HG03521 (cell line): Measurements from ENCODE around the gene TUBGCP6.

Source experiments
- ATAC-seq: cut with Tn5 transposase; IDR thresholded peaks from one replicate; pipeline ENCODE4 v1.9.1; 2021; ENCODE audit warnings: mild to moderate bottlenecking, moderate library complexity; ENCODE audit not compliant: unreplicated experiment

Gene TUBGCP6

DNA sequence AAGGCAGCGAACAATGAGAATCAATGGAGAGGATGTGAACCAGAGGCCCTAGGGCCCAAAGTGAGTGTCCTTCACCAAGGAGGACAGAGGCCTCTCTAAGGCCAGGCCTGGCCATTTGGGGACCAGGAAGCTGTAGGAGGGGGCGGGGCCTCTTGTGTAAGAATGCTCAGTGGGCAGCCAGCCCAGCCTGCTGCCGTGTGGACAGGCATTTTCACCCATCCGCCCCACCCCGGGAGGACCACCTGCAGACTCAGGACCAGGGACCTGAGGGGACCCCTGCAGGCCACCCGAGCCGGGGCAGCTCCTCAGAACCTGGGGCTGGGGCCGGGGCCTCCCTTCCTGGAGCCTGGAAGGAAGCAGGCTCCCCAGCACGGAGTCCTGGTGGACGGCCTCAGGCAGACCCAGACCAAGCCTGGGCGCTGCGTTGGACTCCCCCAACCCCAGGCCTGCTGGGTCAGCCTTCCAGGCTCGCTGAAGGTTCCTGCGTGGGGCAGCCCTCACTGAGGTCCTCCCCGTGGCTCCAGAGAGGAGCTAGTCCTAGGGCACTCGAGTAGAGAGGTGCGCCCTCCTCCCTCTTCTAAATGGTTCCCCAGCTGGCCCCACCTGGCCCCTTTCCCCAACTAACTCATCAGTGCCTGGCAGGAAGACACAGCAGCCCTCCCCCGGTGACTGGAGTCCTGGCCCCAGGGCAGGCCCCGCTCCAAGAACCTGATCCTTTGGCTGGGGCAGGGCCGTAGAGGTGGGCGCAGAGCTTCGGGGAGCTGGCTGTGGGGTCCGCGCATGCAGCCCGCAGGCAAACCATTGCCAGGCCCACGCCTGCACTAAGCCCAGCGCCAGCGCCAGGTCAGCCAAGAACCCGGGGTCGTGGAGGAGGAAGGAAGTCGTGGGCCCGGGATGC lies 60.6 kb downstream of the TUBGCP6 start:
- no peak for ATAC-seq

DNA sequence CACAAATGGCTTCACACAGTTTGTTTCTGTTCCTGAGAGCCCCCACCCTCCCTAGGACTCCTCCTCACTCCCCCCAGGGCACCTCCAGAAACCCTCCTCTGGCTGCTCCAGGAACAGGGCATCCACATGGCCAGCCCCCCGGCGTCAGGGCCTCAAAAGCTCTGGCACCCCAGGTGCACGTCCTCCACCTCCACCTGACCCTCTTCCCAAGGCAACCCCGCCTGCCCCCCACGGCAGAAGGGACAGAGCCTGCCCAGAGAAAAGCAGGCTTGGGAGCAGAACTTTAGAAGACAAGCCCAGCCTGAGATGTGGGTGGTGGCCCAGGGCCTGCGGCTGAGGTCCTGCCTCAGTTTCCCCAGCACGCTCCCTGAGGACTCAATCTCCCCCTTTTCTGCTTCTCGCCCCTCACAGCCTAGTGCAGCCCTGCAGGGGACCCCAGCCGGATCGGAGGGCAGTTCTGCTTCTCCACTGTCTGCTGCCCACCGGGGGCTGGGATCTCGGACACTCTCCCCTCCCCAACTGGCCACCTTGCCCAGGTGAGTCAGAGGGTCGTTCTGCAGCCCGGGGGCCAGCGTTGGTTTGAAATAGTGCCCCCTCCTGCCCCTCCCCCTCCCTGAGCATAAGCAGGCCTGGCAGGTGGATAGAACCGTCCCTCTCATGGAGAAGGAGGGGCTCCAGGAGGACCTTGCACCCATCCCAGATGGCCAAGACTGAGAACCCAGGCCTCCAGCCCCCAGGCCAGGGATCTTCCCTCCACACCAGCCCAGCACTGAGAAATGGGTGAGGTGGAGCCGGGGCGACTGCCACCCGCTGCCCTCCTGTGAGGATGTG lies 61.5 kb downstream of the TUBGCP6 start:
- no peak for ATAC-seq

DNA sequence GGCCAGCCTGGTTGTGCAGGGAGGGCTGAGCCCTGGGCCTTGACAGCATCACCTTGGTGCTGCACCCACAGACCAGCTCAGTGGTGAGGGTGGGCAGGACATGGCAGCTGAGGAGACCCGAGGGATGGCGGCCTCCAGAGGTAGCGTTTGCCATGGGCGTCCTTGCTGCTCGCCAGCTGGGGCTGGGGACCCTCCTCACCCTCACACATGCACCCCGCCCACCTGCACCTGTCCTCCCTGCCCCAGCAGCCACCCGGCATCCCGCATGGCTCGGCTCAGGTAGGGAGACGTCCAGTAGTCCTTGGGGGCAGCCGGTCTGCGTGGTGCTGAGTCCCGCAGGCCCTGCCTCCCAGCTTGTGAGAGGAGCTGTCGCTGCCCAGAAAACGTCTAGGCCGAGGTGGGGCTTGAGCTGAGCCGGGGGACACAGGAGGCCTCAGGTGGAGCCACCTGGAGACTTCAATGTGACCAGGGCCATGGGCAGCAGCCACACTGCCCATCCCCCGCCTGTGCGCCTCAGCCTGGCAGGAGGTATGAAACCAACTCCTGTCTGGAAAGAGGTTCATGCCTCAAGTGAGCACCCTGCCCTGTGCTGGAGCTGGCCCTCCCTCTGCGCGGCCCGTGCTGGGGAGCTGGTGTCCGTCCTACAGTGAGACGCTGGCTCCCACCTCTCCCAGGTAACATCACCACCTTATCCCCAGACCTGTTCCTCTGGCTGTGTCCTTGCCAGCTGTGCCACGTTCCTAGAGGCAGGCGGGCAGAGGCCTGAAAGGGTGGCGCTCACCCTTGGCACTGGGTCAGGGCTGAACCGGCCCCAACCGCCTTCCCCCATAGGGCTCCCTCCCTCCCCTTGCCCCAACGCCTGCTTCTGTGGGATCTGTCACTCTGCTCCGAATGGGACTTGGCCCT lies 62.4 kb downstream of the TUBGCP6 start:
- ATAC-seq: no peak

DNA sequence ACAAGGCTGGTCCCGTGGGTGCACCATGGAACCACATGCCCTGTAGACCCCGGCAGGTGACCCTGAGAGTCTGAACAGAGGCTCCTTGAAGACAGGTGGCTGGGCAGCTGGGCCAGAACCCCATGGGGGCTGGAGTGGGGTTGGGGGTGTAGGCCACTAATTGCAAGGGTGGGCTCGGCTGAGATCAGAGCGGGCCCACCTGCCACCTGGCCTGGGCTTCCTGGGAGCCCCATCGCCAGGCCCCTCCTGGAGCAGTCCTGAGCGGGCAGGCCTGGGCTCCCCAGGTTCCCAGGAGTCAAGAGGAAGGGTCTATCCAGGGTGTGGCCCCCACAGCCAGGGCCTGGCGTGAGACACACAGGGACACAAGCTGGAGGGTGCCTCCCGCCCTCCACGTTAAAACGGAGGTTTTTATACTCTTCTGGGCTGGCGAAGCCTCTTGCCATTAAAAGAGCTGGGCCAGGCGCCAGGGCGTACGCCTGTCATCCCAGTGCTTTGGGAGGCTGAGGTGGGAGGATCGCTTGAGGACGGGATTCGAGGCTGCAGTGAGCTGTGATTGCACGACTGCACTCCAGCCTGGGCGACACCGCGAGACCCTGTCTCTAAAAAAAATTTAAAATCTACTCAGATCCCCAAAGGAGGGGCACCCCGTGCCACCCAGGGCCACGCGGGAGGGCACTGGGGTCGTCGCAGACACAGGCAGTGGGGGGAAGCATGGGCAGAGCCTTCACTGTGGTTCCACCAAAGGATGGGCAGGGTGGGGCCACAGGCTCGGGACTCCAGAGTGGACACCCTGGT lies 63.9 kb downstream of the TUBGCP6 start:
- ATAC-seq: no peak

DNA sequence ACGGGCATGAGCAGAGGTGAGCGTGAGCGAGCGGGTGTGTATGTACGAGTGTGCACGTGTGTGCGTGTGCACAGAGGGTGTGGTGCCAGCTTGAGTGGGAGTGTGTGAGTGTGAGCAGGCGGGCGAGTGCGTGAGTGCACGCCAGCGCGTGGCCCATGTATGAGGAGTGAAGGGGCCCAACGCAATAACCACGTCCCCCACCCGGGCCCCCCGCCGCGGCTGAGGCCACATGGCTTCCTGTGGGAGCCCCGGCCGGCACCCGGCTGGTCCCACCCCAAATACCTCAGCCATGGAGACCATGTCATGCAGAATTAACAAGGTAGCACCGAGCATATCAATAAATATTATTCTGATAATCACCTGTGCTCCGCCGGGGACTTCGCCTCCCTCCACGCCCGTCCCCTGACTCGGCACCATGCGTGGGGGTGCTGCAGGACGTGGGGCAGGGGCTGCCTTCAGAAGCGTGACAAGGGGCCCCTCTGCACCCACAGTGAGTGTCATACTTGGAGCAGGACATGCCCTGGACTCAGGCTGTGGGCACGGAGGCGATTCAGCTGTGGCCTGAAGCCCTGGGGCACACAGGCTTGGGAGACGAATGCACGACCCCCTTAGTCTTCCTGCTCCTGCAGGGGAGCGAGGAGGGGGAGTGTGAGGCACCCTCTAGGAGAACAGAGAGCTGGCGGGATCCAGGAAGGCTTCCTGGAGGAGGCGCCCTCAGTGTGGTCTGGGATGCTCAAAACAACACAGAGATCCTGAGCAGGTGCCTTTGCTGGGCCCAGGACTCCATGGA lies 64.7 kb downstream of the TUBGCP6 start:
- no peak for ATAC-seq

DNA sequence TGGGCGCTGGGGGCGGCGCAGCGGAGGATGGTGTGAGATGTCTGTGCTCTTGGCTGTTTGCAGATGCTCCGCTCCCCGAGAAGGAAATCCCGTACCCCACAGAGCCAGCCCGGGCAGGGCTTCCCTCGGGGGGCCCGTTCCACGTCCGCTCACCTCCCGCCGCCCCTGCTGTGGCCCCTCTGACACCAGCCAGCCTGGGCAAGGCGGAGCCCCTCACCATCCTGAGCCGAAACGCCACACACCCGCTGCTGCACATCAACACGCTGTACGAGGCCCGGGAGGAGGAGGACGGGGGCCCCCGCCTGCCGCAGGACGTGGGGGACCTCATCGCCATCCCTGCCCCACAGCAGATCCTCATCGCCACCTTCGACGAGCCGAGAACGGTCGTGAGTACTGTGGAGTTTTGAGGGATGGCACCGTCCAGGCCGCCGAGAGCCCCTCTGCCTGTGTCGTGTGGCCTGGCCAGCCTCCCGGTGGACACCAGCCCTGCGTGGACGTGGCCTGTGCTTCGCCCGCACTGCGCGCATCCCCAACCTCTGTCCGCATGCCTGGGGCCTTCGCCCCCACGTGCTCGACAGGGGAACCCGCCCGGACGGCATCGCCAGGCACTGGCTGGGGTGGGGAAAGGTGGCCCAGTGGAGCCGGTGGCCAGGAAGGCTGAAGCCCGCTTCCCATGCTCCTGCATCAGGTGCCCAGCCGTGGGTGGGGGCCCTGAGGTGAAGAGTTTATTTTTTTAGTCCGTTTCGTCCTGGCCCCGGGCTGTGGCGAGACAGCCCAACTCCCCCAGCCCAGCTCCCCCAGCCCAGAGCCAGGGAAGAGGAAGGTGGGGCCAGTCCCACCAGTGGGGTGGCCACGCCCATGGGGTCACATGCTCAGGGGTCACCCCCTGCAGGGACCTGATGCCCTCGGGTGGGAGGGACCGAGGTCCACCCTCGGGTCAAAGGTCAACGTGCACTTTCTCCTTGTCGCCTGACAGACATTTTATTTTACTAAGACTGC lies 65.7 kb downstream of the TUBGCP6 start:
- no peak for ATAC-seq

DNA sequence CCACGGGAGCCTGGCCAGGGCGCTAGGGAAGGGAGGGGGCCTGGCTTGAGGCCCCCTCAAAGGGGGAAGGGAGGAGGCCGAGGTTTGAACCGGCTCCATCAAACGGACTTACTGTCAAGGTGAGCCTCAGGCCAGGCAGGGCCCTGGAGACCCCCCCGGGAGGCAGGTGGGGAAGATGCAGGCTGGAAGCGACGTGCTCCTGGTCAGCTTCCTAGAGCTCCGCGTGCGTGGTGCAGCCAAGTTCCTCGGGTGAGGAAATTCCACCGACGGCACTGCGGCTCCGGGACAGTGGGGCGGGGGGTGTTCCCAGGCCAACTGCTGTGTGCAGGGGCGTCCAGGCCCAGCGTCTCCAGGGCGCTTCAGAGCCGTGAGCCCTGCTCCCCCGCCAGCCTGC lies 66.4 kb downstream of the TUBGCP6 start:
- no peak for ATAC-seq

DNA sequence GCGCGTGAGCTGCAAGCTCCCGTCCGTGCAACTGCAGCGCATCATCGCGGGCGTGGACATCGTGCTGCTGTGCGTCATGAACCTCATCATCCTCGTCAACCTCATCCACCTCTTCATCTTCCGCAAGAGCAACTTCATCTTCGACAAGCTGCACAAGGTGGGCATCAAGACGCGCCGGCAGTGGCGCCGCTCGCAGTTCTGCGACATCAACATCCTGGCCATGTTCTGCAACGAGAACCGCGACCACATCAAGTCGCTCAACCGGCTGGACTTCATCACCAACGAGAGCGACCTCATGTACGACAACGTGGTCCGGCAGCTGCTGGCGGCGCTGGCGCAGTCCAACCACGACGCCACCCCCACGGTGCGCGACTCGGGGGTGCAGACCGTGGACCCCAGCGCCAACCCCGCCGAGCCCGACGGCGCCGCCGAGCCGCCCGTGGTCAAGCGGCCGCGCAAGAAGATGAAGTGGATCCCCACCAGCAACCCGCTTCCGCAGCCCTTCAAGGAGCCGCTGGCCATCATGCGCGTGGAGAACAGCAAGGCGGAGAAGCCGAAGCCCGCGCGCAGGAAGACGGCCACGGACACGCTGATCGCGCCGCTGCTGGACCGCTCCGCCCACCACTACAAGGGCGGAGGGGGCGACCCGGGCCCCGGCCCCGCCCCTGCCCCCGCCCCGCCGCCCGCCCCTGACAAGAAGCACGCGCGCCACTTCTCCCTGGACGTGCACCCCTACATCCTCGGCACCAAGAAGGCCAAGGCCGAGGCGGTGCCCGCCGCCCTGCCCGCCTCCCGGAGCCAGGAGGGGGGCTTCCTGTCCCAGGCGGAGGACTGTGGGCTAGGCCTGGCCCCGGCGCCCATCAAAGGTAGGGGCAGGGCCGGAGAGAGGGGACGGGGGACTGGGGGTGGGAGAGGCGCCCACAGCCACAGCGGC lies 67.0 kb downstream of the TUBGCP6 start:
- no peak for ATAC-seq

DNA sequence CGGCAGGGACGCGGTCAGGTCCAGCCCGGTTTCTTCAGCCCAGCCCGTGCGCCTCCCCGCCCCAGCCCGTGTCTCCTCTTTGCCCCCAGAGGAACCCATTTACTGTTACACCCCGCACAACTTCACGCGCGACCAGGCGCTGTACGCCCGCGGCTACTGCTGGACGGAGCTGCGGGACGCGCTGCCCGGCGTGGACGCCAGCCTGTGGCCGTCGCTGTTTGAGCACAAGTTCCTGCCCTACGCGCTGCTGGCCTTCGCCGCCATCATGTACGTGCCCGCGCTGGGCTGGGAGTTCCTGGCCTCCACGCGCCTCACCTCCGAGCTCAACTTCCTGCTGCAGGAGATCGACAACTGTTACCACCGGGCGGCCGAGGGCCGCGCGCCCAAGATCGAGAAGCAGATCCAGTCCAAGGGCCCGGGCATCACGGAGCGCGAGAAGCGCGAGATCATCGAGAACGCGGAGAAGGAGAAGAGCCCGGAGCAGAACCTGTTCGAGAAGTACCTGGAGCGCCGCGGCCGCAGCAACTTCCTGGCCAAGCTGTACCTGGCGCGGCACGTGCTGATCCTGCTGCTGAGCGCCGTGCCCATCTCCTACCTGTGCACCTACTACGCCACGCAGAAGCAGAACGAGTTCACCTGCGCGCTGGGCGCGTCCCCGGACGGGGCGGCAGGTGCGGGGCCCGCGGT lies 67.8 kb downstream of the TUBGCP6 start:
- no peak for ATAC-seq

DNA sequence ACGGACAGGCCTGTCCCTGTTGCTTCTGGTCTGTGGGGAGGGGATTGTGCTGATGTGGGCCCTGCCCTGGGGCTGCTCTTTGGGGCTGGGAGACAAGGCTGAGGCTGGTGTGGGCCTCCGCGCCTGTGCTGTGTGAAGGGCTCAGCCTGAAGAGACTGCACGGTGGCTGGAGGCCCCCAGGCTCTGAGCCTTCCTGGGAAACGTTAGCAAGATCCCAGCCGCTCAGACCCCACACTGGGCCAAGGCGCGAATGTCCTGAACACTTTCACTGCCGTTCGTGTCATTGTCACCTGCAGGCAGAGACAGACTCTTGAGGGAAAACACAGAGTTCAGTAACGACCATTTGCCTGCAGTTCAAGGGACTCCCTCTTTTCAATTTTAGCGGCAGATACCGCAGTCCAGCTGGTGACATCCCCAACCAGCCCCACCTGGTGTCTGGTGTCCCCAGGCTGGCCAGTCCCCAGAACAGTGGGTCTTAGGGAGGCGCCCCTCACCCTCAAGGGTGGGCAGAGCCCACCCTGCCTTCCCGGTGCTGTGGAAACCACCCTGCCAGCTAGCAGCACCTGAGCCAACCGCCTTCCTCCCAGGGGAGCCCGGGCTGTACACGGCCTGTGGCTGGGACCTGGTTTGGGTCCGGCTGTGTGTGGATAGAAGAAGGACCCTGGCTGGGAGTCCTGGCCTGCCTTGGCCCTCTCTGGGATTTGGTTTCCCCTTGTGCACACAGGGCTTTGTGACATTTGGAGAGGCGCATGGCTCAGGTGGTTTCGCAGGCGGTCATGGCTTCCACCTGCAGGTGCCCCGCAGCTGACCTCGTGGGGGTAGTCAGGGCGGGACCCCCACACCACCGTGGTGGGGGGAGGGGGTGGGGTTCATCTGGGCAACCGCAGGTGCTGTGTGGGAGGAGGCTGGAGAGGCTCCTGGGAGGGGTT lies 68.6 kb downstream of the TUBGCP6 start:
- no peak for ATAC-seq

DNA sequence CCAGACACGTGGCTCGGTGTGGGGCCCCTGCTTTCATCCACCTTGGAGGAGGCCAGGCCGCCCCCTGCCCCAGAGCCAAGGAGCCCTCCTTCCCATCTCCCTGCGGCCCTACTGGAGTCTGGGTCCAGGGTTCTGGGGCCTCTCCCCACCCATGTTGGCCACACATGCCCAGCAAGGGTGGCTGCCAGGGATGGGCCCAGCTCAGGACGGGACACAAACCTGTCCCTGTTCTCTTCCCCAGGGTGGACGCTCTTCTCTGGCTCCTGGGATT lies 69.7 kb downstream of the TUBGCP6 start:
- no peak for ATAC-seq

DNA sequence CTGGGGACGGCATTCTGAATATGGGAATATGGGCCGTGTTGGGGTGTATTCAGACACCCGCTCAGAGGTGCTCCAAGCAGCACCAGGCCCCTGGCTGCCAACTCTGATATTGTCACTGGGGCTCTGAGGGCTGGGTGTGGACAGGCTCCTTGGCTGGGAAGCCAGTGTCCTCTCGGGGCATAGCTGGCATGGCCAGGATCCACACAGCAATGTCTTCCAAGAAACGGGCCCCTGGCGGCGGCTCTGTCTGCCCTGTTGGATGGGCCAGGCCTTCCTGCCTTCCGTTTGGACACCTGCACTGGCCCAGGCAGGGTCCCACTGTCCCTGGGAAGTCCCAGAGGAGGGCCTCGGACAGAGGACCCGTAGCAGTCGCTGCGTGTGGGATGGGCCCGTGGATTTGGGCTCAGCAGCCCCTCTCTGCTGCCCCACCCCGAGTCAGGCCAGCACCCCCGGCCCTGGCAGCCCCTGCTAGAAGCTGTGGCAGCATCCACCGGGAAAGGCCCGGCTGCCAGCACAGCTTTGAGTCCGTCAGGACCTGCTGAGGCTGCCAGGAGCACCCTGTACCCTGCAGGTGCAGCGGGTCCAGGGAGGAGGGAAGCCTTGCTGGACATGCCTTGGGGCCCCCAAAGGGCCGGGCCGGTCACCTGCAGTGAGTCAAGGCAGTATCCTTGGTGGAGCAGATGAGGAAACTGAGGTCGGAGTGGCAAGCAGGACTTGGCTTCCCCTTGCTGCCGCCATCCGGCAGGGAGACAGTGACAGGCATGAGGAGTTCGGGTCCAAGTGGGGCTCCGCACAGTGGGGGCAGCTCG lies 70.2 kb downstream of the TUBGCP6 start:
- ATAC-seq: no peak

DNA sequence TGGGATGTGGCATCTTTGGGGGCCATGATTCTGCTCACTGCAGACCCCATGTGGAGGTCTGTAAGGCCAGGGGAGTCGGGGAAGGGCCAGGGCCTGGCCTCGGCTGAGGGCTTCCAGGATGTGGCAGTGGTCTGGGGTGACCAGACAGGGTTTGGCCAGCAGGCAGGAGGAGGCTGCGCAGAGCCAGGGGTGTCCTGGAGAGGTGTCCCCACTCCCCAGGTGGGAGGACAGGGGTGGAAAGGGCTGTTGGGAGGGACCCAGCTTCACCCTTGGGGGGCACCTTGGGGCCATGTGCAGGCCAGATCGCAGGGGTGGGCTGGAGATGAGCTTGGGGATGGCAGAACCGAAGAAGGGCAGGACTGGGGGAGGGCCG lies 70.9 kb downstream of the TUBGCP6 start:
- ATAC-seq: no peak

DNA sequence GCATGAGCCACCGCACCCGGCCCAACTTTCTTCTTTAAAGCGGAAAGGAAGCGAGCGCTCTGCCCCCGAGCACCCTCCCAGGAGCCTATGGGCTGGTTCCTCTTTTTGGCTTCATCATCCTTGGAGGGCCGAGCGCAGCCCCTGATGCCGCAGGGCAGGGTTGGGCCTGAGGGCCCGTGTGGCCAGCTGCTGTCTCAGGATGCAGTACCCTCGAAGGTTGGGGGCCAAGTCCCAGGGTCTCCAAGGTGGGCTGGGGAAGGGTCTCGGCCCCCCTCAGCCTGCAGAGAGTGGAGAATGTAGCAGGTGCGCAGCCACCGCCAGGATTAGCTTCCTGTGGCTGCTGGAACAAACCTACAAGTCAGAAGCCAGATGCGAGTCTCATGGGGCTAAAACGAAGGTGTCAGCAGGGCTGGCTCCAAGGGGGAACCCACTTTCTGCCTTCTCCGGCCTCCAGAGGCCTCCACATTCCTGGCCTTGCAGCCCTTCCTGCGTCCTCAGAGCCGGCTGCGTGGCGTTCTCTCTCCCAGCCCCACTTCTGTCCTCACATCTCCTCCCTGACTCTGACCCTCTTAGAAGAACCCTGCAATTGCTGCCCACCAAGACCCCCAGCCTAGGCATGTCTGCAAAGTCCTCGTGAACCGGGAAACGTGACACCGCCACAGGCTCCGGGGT lies 71.4 kb downstream of the TUBGCP6 start:
- ATAC-seq: no peak
